A673 (cell line): ENCODE results near the gene EEFSEC. TPM values are rescaled to one million over a fixed set of nuclear protein-coding genes. Genes with fewer than 3 reads are reported as not detected.

Source experiments
- BruUV-seq: library from RNA; stranded (reverse); fragments of 400-500 nt; replicated peaks from 2 replicates; lab custom pipeline; 2021; lab: Mats Ljungman, UMichigan
- CTCF ChIA-PET: fragments of 300-600 bp; sonication (Branson Sonifier 250); formaldehyde crosslinking; loops from one replicate; lab custom pipeline; 2022; ENCODE audit warnings: antibody characterized with exemption; lab: Charles Lee
- POLR2A ChIA-PET: fragments of 300-600 bp; sonication (Branson Sonifier 250); formaldehyde crosslinking; loops from one replicate; lab custom pipeline; 2022; ENCODE audit warnings: antibody characterized with exemption; ENCODE audit not compliant: low non-redundant PET; lab: Charles Lee
- DNase-seq: peaks from one replicate; pipeline ENCODE4 v3.0.0-alpha.2; 2015; ENCODE audit warnings: low spot score
- H3K27ac ChIP-seq: fragments of 200-600 bp; sonication (generic); 2 replicates; pipeline ENCODE4 v1.5.1; 2016; ENCODE audit warnings: mixed run types, low read depth, mild to moderate bottlenecking, mixed read lengths, antibody characterized with exemption, low read length; ENCODE audit not compliant: poor library complexity, severe bottlenecking
- H3K27me3 ChIP-seq: fragments of 200-600 bp; sonication (generic); replicated peaks from 2 replicates; pipeline ENCODE4 v1.6.1; 2017; ENCODE audit warnings: mixed run types, low read depth, mild to moderate bottlenecking, mixed read lengths, antibody characterized with exemption, low read length; ENCODE audit not compliant: insufficient read depth, poor library complexity
- H3K36me3 ChIP-seq: fragments of 200-600 bp; sonication (generic); 2 replicates; pipeline ENCODE4 v1.6.1; 2016; ENCODE audit warnings: mixed run types, mild to moderate bottlenecking, mixed read lengths, antibody characterized with exemption, low read length; ENCODE audit not compliant: insufficient read depth, poor library complexity, severe bottlenecking
- H3K4me1 ChIP-seq: fragments of 200-600 bp; sonication (generic); 2 replicates; pipeline ENCODE4 v1.6.1; 2017; ENCODE audit warnings: mixed run types, mild to moderate bottlenecking, mixed read lengths, antibody characterized with exemption, low read length; ENCODE audit not compliant: insufficient read depth, poor library complexity, severe bottlenecking
- H3K4me3 ChIP-seq: fragments of 200-600 bp; sonication (generic); 2 replicates; pipeline ENCODE4 v1.5.1; 2016; ENCODE audit warnings: low read depth, mixed run types, mild to moderate bottlenecking, mixed read lengths, low read length; ENCODE audit not compliant: poor library complexity, severe bottlenecking
- H3K9me3 ChIP-seq: fragments of 200-600 bp; sonication (generic); 2 replicates; pipeline ENCODE4 v1.6.1; 2016; ENCODE audit warnings: mixed run types, low read depth, mild to moderate bottlenecking, mixed read lengths, antibody characterized with exemption, low read length; ENCODE audit not compliant: poor library complexity, severe bottlenecking
- CTCF ChIP-seq: fragments of 300-800, 200-600 bp; sonication (generic); conservative IDR thresholded peaks from 2 replicates; pipeline ENCODE4 v1.5.1; 2017; ENCODE audit warnings: low read depth, mild to moderate bottlenecking, antibody characterized with exemption, low read length, moderate library complexity, mixed read lengths
- EZH2 ChIP-seq: fragments of 200-600 bp; sonication (generic); IDR thresholded peaks from 2 replicates; pipeline ENCODE4 v1.6.1; 2017; ENCODE audit warnings: borderline replicate concordance, low read depth, mild to moderate bottlenecking, mixed read lengths, antibody characterized with exemption, low read length; ENCODE audit not compliant: poor library complexity, severe bottlenecking
- intact Hi-C: fragments of 100-400 bp; cut with micrococcal nuclease; formaldehyde crosslinking; loops from one replicate; pipeline ENCODE4 v1.10.0; 2022; ENCODE audit not compliant: unreplicated experiment
- total RNA-seq: library from RNA; stranded (reverse); gene quantifications from 2 replicates; pipeline ENCODE4 v1.2.3, GENCODE V29; 2021

EEFSEC gene
- total RNA-seq, 1 experiment from 2014 or later: 19.7 TPM

DNA sequence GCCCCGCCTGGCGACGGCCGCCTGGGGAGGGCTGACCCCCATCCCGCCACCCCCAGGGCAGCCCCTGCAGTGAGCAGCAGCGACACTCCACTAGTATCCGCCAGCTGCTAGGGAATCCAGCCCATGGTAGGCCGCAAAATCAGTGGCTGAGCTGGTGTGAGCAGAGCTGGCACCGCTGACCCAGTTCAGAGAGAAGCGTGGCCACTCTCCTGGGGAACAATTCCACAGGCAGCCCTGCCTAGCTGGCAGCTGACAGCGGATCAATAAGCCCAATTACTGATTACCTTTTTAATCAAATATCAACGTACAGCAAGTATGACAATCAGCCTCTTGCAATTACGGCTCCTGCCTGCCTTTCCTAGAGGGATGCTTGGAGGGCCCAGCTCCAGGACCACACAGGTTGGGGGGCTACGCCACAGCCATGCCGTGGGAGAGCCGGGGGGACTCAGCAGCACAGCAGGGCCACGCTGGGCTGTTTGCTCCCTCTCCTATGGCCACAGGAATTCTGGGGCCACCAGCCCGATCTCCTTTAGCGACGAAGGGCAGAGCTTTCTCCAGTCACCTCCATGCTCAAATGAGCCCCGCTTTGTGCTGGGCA lies 299.5 kb downstream of the EEFSEC start:
- Histone ChIP-seq H3K27ac (no peak overlapping the region), H3K27me3 (no peaks in the 10 kb centered on the region), H3K4me3 (no peak overlapping the region), H3K4me1 (no peaks in the 10 kb centered on the region), H3K36me3 (no peaks in the 10 kb centered on the region), H3K9me3 (no peaks in the 10 kb centered on the region)
- ChIA-PET CTCF (no interaction called here), POLR2A (no interaction called here)
- intact Hi-C loops: no loop called here
- no TSS peak for BruUV-seq
- DNase-seq: no peak
- TF ChIP-seq CTCF (no peak), EZH2 (no peak)

DNA sequence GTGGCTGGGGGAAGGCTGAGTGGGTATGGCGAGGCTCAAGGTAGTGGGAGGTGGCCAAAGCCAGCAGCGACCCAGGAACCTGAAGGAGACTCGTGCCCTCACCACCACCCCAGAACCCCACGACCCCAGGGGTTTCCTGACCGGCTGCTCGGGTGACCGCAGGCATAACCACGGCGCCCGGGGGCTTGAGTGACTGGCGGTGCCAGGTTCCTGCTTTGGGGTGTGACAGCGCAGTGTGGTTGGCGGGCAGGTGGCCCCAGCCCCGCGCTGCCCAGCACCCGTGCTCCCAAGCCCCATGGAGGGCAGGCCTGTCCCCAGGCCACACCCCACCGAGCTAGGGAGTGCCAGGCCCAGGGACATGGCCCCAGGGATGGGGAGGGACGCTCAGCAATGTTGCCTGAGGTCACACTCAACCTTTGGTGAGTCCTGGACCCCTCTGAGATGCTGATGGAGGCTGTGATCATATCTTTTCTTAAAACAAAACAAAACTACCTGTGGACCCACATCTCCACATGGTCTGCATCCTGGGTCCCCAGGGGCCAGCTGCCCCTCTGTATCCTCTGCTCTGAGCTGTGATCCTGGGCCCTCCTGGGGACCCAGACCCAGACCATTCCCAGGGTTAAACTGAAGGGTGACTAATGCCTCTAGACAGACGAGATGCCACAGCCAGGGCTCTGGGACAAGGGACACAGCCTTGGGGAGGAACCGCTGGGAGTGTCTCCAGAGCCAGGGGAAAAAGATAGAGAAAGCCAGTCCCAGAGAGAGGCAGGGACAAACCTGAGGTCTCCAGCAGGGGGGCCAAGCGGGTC lies 300.4 kb downstream of the EEFSEC start:
- POLR2A ChIA-PET: no interaction called here
- no peak overlapping the region for H3K4me3 ChIP-seq
- BruUV-seq: no TSS peak
- DNase-seq: no peak
- H3K36me3 ChIP-seq: no peaks in the 10 kb centered on the region
- H3K9me3 ChIP-seq: no peaks in the 10 kb centered on the region
- no peak for TF ChIP-seq EZH2
- TF ChIP-seq CTCF: no peak
- H3K27me3 ChIP-seq: no peaks in the 10 kb centered on the region
- intact Hi-C loops: no loop called here
- CTCF ChIA-PET: no interaction called here
- H3K27ac ChIP-seq: no peak overlapping the region
- H3K4me1 ChIP-seq: no peaks in the 10 kb centered on the region

- Histone ChIP-seq H3K27me3 (no peaks in the 10 kb centered on the region), H3K27ac (no peak overlapping the region), H3K4me3 (no peak overlapping the region), H3K4me1 (no peaks in the 10 kb centered on the region), H3K9me3 (no peaks in the 10 kb centered on the region), H3K36me3 (no peaks in the 10 kb centered on the region)
- DNase-seq: no peak
- TF ChIP-seq CTCF (no peak), EZH2 (no peak)
- POLR2A ChIA-PET: no interaction called here
- BruUV-seq: no TSS peak
- CTCF ChIA-PET: no interaction called here
- intact Hi-C loops: no loop called here
Measured at GRCh38 chr3:128454310-128454618, 301.0 kb downstream of the EEFSEC start.
